ENCODE data around the gene MYOM1.

The MYOM1 gene

DNA sequence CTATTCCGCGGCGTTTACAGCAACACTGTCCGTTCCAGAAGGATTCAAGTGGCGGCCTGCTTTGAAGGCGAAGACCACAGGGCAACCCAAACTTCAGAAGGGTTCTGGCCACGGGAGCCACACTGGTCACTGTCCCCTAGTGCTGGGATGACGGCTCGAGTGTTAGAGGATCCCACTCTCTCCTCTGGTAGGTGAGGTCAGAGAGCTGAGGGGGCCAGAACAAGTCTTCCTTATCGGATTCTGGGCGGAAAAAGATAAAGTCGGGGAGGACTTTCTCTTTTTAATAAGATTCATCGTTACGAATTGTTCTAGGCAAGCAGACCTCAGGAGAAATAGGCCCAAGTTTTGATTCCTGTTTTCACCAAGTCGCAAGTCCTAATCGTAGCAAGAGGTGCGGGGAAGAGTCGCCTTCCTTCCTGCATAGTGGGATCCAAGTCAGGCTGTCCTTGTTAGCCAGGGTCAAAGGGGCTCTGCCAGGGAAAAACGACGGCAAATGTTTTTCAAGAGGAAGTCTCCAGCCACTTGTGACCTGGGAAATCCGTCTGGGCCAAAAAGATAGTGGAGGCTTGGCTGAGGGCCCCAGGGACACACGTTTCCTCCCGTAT lies 27.0 kb upstream of the MYOM1 start:
- TF ChIP-seq NFRKB (IDR thresholded peaks at IDR 0.05): no peak
- CTCF ChIA-PET: interaction anchor here (0.8 to 1.5 kb wide), 4 partner anchors 55 to 314 kb away, joined by 3 to 4 read pairs (median 3); no protein-coding TSS in a partner anchor
- DNase-seq (ENCODE audit: extremely low spot score): no peak
- POLR2A ChIA-PET: interaction anchor here (1.0 to 2.0 kb wide), 2 partner anchors 12 to 13 kb away, joined by 3 to 9 read pairs; no protein-coding TSS in a partner anchor

DNA sequence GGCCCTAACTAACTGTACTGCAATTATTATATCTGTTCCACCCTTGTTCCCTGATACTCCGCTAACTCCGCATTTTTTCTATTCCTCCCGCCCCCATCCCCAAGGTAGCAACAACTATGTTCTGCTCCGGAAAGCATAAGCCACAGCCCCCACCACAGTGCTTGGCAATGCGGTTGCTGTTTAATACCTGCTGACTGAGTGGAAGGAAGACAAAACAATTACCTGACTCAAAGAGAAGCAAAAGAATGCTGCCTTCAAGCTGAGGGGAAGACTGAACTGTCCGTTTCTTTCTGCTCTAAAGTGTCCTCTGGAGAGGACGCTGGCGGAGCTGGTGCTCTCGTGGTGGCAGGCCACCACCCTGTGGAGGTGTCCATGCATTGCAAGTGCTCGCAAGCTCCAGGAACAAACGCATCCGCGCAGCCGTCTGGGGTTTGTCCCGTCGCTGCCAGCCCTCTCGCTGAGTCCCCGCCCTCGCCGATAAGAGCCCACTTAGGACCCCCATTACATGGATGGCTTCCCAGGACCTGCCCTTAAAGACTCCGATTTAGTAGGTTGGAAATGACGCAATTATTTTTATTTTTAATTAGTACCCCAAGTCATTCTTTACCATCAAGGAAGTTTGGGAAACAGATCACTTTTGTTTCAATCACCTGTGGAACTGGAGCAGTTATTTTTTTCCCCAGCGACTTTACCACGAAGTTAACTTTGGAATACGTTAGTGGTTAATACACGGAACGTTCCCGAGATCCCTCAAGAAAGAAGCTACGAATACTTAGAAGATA lies 26.3 kb upstream of the MYOM1 start:
- POLR2A ChIA-PET: interaction anchor here (0.9 kb wide), 1 partner anchor 336 kb away, joined by 3 read pairs; no protein-coding TSS in a partner anchor
- CTCF ChIA-PET: interaction anchor here (0.5 to 1.5 kb wide), 7 partner anchors 54 to 313 kb away, joined by 3 to 4 read pairs (median 3); no protein-coding TSS in a partner anchor
- TF ChIP-seq CTBP1 (IDR thresholded peaks at IDR 0.05; ENCODE audit: borderline replicate concordance) (no peak), SUZ12 (IDR thresholded peaks at IDR 0.05) (no peak), ELF4 (IDR thresholded peaks at IDR 0.05) (no peak), L3MBTL2 (conservative IDR thresholded peaks at IDR 0.05) (no peak), ZNF384 (IDR thresholded peaks at IDR 0.05) (no peak), FOXM1 (IDR thresholded peaks at IDR 0.05; ENCODE audit: borderline replicate concordance) (no peak), ARNT (IDR thresholded peaks at IDR 0.05) (no peak), HDGF (IDR thresholded peaks at IDR 0.05; ENCODE audit: borderline replicate concordance) (no peak), BHLHE40 (IDR thresholded peaks at IDR 0.05; ENCODE audit: borderline replicate concordance) (no peak), FOXK2 (IDR thresholded peaks at IDR 0.05) (no peak), SP1 (IDR thresholded peaks at IDR 0.05) (no peak), NFRKB (IDR thresholded peaks at IDR 0.05) (no peak), TARDBP (IDR thresholded peaks at IDR 0.05) (no peak), FOXA1 (IDR thresholded peaks at IDR 0.05) (no peak), LEF1 (IDR thresholded peaks at IDR 0.05; ENCODE audit: borderline replicate concordance) (no peak)
- TF ChIP-seq, protein P1, sequence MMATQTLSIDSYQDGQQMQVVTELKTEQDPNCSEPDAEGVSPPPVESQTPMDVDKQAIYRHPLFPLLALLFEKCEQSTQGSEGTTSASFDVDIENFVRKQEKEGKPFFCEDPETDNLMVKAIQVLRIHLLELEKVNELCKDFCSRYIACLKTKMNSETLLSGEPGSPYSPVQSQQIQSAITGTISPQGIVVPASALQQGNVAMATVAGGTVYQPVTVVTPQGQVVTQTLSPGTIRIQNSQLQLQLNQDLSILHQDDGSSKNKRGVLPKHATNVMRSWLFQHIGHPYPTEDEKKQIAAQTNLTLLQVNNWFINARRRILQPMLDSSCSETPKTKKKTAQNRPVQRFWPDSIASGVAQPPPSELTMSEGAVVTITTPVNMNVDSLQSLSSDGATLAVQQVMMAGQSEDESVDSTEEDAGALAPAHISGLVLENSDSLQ (IDR thresholded peaks at IDR 0.05): no peak
- peak; percentile 64 for DNase-seq (ENCODE audit: extremely low spot score)

DNA sequence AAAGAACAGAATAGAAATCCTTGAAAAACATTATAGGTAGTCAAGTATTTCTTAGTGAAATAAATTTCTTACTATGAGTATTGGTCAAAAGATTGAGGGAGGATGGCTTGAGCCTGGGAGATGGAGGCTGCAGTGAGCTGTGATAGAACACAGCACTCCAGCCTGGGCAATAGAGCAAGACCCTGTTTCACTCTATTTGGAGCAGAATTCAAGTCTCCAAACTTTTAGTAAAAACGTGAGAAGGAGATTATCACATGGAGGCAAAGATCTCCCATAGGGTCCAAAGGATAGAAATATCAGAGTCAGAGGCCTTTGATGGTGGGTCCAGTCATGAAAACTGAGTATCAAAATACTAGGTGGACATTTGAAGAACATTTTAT lies 25.4 kb upstream of the MYOM1 start:
- no peak for DNase-seq (ENCODE audit: extremely low spot score)
- no peak for TF ChIP-seq NFRKB (IDR thresholded peaks at IDR 0.05)
- TF ChIP-seq ARNT (IDR thresholded peaks at IDR 0.05): no peak
- no peak for TF ChIP-seq ELF4 (IDR thresholded peaks at IDR 0.05)
- no peak for TF ChIP-seq FOXA1 (IDR thresholded peaks at IDR 0.05)
- TF ChIP-seq FOXM1 (IDR thresholded peaks at IDR 0.05; ENCODE audit: borderline replicate concordance): no peak
- TF ChIP-seq CTBP1 (IDR thresholded peaks at IDR 0.05; ENCODE audit: borderline replicate concordance): no peak
- TF ChIP-seq TARDBP (IDR thresholded peaks at IDR 0.05): no peak
- POLR2A ChIA-PET: no interaction called here
- CTCF ChIA-PET: interaction anchor here (1.0 kb wide), 1 partner anchor 182 kb away, joined by 3 read pairs; no protein-coding TSS in a partner anchor

DNA sequence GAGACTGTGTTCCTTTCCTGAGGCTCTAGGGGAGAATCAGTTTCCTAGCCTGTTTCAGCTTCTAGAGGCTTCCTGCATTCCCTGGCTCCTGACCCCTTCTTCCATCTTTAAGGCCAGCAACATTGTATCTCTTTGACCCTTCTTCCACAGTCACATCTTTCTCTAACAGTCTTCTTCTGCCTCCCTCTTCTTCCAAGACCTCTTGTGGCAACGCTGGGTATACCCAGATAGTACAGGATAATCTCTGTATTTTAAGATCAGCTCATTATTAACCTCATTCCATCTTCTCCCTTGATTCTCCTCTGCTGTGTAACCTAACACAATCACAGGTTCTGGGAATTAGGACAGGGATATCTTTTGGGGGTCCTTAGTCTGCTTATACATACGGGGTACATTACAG lies 19.0 kb upstream of the MYOM1 start:
- POLR2A ChIA-PET: no interaction called here
- no peak for TF ChIP-seq FOXK2 (IDR thresholded peaks at IDR 0.05)
- TF ChIP-seq SUZ12 (IDR thresholded peaks at IDR 0.05): no peak
- no peak for TF ChIP-seq ZNF384 (IDR thresholded peaks at IDR 0.05)
- TF ChIP-seq ARNT (IDR thresholded peaks at IDR 0.05): no peak
- no peak for TF ChIP-seq FOXM1 (IDR thresholded peaks at IDR 0.05; ENCODE audit: borderline replicate concordance)
- TF ChIP-seq ELF4 (IDR thresholded peaks at IDR 0.05): no peak
- TF ChIP-seq, protein P1 (IDR thresholded peaks at IDR 0.05): no peak
- TF ChIP-seq BHLHE40 (IDR thresholded peaks at IDR 0.05; ENCODE audit: borderline replicate concordance): no peak
- no peak for TF ChIP-seq FOXA1 (IDR thresholded peaks at IDR 0.05)
- TF ChIP-seq HDGF (IDR thresholded peaks at IDR 0.05; ENCODE audit: borderline replicate concordance): no peak
- TF ChIP-seq LEF1 (IDR thresholded peaks at IDR 0.05; ENCODE audit: borderline replicate concordance): no peak
- TF ChIP-seq CTBP1 (IDR thresholded peaks at IDR 0.05; ENCODE audit: borderline replicate concordance): no peak
- TF ChIP-seq SP1 (IDR thresholded peaks at IDR 0.05): no peak
- no peak for TF ChIP-seq TARDBP (IDR thresholded peaks at IDR 0.05)
- TF ChIP-seq L3MBTL2 (conservative IDR thresholded peaks at IDR 0.05): no peak
- TF ChIP-seq NFRKB (IDR thresholded peaks at IDR 0.05): no peak
- CTCF ChIA-PET: interaction anchor here (0.6 kb wide), 1 partner anchor 652 kb away, joined by 3 read pairs; no protein-coding TSS in a partner anchor
- no peak for DNase-seq (ENCODE audit: extremely low spot score)

DNA sequence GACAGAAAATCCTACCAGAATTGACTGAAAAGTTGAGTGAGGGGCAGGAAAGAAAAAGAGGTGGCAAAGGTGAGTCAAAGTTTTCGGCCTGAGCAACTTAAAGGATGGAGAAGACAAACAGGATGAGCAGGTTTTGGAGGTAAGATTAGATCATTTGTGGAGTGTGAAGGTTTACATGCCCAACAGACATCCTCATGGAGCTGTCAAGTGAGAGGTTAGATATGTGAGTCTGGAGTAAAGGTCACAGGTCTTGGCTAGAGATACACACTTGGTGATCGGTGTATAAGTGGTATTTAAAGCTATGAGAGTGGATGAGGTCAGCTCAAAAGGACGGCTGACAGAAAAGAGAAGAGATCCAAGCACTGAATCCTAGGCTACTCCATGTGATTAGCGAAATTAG lies 16.7 kb upstream of the MYOM1 start:
- CTCF ChIA-PET: no interaction called here
- POLR2A ChIA-PET: no interaction called here
- TF ChIP-seq ARNT (IDR thresholded peaks at IDR 0.05): no peak
- TF ChIP-seq SUZ12 (IDR thresholded peaks at IDR 0.05): no peak
- no peak for TF ChIP-seq BHLHE40 (IDR thresholded peaks at IDR 0.05; ENCODE audit: borderline replicate concordance)
- TF ChIP-seq FOXK2 (IDR thresholded peaks at IDR 0.05): no peak
- no peak for TF ChIP-seq HDGF (IDR thresholded peaks at IDR 0.05; ENCODE audit: borderline replicate concordance)
- TF ChIP-seq NFRKB (IDR thresholded peaks at IDR 0.05): no peak
- no peak for TF ChIP-seq ZNF384 (IDR thresholded peaks at IDR 0.05)
- TF ChIP-seq, protein P1 (IDR thresholded peaks at IDR 0.05): no peak
- no peak for TF ChIP-seq CTBP1 (IDR thresholded peaks at IDR 0.05; ENCODE audit: borderline replicate concordance)
- TF ChIP-seq SP1 (IDR thresholded peaks at IDR 0.05): no peak
- no peak for TF ChIP-seq FOXA1 (IDR thresholded peaks at IDR 0.05)
- TF ChIP-seq FOXM1 (IDR thresholded peaks at IDR 0.05; ENCODE audit: borderline replicate concordance): no peak
- TF ChIP-seq LEF1 (IDR thresholded peaks at IDR 0.05; ENCODE audit: borderline replicate concordance): no peak
- TF ChIP-seq TARDBP (IDR thresholded peaks at IDR 0.05): no peak
- TF ChIP-seq ELF4 (IDR thresholded peaks at IDR 0.05): no peak
- TF ChIP-seq L3MBTL2 (conservative IDR thresholded peaks at IDR 0.05): no peak
- DNase-seq (ENCODE audit: extremely low spot score): no peak
